ENCODE data around the gene EFHC2.
"Not testable (repeated sequence)": the region's sequence is repeated elsewhere in the genome, so short reads cannot be mapped to it uniquely, and the experiment has no call there.

Gene EFHC2

DNA sequence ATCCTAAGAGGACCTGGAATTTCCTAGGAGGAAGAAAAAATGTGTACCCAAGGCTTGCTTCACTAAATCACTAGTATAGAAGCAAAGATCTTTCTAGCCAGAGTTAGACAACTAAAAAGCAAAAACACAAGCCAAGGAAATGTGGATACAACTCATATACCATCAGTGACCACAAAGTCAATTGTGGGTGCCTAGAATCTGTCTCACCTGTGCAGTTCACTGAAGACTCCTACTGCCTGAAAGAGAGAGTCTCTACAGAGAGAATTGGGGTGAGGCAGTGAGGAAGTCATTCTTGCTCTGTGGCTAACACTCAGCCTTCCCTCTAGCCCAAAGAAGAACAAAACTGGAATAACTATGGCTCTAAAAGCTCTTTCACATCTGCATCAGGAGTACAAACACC lies 82.9 kb downstream of the EFHC2 start:
- Mint-ChIP-seq H3K9me3 (no peaks in the 10 kb centered on the region), H3K27me3 (no peaks in the 10 kb centered on the region), H3K4me1 (peaks cover 53% of the 10 kb centered on the region), H3K27ac (no peak overlapping the region), H3K4me3 (no peak overlapping the region), H3K36me3 (peaks cover 14% of the 10 kb centered on the region)

DNA sequence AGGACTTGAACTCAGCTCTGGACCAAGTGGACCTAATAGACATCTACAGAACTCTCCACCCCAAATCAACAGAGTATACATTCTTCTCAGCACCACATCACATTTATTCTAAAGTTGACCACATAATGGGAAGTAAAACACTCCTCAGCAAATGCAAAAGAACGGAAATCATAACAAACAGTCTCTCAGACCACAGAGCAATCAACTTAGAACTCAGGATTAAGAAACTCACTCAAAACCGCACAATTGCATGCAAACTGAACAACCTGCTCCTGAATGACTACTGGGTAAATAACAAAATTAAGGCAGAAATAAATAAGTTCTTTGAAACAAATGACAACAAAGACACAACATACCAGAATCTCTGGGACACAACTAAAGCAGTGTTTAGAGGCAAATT lies 87.7 kb downstream of the EFHC2 start:
- H3K36me3 Mint-ChIP-seq = peaks cover 25% of the 10 kb centered on the region

DNA sequence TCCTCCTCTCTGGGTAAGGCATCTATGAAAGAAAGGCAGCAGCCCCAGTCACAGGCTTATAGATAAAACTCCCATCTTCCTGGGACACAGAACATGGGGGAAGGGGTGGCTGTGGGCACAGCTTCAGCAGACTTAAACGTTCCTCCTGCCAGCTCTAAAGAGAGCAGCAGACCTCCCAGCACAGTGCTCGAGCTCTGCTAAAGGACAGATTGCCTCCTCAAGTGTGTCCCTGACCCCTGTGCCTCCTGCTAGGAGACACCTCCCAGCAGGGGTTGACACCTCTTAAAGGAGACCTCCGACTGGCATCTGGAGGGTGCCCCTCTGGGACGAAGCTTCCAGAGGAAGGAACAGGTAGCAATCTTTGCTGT lies 89.9 kb downstream of the EFHC2 start:
- H3K27me3 Mint-ChIP-seq = no peaks in the 10 kb centered on the region
- peaks cover 25% of the 10 kb centered on the region for H3K36me3 Mint-ChIP-seq
- H3K4me1 Mint-ChIP-seq = peaks cover 31% of the 10 kb centered on the region
- H3K27ac Mint-ChIP-seq = peak overlapping the region; percentile 8
- H3K4me3 Mint-ChIP-seq = peak overlapping the region; percentile 49
- peaks cover 10% of the 10 kb centered on the region for H3K9me3 Mint-ChIP-seq

More for the DNA sequence above, 87.7 kb downstream of the EFHC2 start:
- not testable (repeated sequence) for H3K27me3 Mint-ChIP-seq, H3K4me3 Mint-ChIP-seq, H3K9me3 Mint-ChIP-seq
- Mint-ChIP-seq H3K27ac (peak overlapping the region; percentile 18), H3K4me1 (peaks cover 47% of the 10 kb centered on the region)

DNA sequence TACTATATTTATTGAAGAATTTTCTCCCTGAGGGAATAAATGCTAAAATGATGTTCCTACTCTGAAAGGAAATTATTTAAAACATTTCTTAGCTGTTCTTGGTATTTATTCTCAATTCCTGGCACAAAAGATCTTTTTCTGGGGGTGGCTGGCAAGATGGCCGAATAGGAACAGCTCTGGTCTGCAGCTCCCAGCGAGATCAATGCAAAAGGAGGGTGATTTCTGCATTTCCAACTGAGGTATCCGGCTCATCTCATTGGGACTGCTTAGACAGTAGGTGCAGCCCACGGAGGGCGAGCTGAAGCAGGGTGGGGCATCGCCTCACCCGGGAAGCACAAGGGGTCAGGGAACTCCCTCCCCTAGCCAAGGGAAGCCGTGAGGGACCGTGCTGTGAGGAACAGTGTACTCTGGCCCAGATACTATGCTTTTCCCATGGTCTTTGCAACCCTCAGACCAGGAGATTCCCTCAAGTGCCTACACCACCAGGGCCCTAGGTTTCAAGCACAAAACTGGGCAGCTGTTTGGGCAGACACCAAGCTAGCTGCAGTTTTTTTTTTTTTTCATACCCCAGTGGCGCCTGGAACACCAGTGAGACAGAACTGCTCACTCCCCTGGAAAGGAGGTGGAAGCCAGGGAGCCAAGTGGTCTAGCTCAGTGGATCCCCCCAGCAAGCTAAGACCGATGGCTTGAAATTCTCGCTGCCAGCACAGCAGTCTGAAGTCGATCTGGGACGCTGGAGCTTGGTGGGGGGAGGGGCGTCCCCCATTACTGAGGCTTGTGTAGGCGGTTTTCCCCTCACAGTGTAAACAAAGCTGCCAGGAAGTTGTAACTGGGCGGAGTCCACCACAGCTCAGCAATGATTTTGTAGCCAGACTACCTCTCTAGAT lies 90.5 kb downstream of the EFHC2 start:
- Mint-ChIP-seq H3K4me3 (peak overlapping the region; percentile 49), H3K4me1 (peaks cover 31% of the 10 kb centered on the region), H3K27ac (peak overlapping the region; percentile 8), H3K9me3 (peaks cover 10% of the 10 kb centered on the region), H3K36me3 (peaks cover 25% of the 10 kb centered on the region)
- not testable (repeated sequence) for H3K27me3 Mint-ChIP-seq

DNA sequence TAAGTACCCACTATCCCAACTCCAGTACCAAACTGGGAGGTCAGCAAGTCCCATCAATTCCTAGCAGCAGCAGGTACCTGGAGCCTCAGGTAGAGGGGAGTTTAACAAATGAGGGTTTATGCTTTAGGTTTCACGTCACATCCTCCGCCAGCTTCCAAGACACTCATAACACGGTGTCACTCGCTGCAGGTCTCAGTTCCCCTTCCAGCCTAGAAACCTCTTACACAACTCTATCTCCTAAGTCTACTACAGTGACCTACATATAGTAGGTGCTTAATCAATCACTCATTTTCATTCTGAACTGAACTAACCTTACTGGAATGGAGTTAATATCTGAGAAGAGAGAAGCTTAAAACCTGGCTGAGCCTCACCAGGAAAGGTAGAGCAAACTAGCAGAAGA lies 96.0 kb downstream of the EFHC2 start:
- Mint-ChIP-seq H3K9me3 (peaks cover 4% of the 10 kb centered on the region), H3K4me1 (peaks cover 34% of the 10 kb centered on the region), H3K27me3 (no peaks in the 10 kb centered on the region), H3K4me3 (no peak overlapping the region), H3K27ac (no peak overlapping the region), H3K36me3 (no peaks in the 10 kb centered on the region)

DNA sequence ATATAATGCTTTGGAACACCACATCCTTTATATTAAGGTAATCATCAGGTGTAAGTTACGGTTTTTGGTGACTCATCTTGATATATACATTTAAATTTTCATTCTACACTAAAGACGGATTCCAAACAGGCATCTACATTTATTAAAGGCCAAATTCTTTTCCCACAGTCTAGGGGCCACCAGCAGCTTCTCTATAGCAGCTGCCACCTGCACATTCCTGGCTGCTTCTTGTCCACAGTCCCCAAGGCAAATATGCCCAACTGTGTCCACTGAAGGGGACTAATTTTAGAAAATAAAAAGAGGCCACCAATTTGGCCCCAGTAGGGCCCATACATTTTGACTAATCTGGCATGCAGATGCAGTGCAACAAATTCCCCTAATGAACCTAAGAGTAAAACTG lies 96.6 kb downstream of the EFHC2 start:
- Mint-ChIP-seq H3K36me3 (no peaks in the 10 kb centered on the region), H3K4me3 (no peak overlapping the region), H3K27ac (no peak overlapping the region), H3K4me1 (peaks cover 34% of the 10 kb centered on the region), H3K9me3 (peaks cover 4% of the 10 kb centered on the region), H3K27me3 (no peaks in the 10 kb centered on the region)

DNA sequence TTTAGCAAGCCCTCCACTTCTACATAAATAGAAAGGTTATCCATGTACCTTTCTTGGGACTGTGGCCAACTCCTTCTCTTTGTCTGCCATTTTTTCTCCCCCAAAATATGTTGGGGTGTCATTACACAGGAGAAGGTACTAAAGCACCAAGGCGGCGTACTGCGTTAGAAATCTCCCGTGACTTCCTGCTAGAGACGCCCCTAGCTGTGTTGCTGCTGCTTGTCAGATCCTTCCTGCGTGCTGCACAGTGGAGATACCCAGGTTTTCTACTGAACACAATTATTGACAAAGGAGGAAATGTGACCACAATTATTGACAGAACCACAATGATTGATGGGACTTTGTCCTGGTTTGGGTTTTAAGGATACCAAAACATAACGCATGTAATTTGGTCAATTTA lies 97.7 kb downstream of the EFHC2 start:
- Mint-ChIP-seq H3K9me3 (peaks cover 4% of the 10 kb centered on the region), H3K27ac (no peak overlapping the region), H3K4me1 (peaks cover 34% of the 10 kb centered on the region), H3K36me3 (no peaks in the 10 kb centered on the region), H3K4me3 (no peak overlapping the region), H3K27me3 (no peaks in the 10 kb centered on the region)

DNA sequence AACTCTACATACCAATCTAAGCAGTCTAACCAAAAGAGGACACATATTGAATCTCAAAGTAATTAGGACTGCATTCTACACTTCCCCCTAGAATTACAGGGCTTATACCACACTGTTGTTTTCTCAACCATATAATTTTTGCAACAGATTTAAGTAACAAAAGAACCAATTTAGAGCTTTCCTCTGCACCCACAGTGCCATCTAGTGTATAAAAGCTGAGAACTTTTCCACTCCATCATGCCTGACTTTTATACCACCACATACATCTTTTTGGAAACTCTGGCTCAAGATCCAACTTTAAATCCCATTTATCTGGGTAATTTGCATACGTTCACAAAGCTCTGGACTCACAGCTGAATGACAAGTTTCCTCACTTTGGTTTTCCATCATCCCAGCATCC lies 99.5 kb downstream of the EFHC2 start:
- Mint-ChIP-seq H3K36me3 (no peaks in the 10 kb centered on the region), H3K27me3 (no peaks in the 10 kb centered on the region), H3K4me1 (peaks cover 34% of the 10 kb centered on the region), H3K9me3 (no peaks in the 10 kb centered on the region), H3K4me3 (no peak overlapping the region), H3K27ac (no peak overlapping the region)

DNA sequence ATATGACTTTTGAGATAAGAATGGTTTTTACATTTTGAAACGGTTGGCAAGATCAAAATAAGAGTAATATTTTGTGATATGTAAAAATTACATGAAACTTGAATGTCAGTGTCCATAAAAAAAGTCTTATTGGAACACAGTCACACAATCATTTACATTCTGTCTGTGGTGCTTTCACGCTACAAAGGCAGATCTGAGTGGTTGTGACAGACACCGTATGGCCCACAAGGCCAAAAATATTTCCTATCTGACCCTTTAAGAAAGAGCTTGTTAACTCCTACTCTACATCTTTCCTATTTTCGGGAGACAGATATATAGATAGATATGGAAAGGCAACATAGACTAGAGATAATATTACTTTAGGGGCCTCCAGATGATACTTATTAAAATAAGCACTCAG lies 101.9 kb downstream of the EFHC2 start:
- Mint-ChIP-seq H3K36me3 (no peaks in the 10 kb centered on the region), H3K27me3 (no peaks in the 10 kb centered on the region), H3K4me3 (no peak overlapping the region), H3K9me3 (no peaks in the 10 kb centered on the region), H3K27ac (no peak overlapping the region), H3K4me1 (peaks cover 34% of the 10 kb centered on the region)

DNA sequence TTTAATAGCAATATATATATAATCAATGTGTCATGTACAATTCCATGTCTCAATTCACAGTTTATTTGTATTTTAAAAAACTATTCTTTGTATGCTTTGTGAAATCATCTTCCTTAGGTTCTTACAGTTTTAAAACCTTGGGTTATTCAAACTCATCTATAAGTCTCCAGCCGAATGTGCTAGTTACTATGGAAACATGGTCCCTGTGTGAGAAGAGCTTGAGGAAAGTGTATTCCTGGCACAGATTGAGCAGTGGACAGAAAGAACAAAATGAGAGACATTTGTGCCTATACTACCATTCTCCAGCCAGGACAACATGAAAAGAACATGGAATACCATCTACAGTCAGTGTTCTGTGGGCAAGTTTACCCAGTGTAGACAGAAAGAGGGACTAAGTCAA lies 103.4 kb downstream of the EFHC2 start:
- Mint-ChIP-seq H3K4me1 (peaks cover 26% of the 10 kb centered on the region), H3K9me3 (no peaks in the 10 kb centered on the region), H3K27ac (no peak overlapping the region), H3K27me3 (no peaks in the 10 kb centered on the region), H3K36me3 (no peaks in the 10 kb centered on the region), H3K4me3 (no peak overlapping the region)

DNA sequence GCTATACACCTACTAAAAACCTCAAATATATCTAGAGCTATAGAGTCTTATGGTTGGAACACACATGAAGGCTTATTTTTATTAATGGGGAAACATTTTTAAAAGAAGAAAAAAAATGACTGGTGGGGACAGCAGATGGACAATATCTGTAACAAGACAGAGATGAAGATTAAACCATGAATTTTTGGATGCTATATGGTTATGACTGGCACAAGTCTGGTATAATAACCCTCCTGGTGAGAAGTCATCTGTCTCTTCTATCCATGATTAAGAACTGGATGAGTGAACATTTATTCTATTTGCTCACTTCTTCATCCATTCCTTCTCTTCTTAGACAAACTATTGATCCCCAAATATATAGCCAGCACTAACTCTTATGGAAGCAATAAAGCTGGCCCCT lies 104.4 kb downstream of the EFHC2 start:
- Mint-ChIP-seq H3K4me1 (peaks cover 16% of the 10 kb centered on the region), H3K36me3 (peaks cover under 1% of the 10 kb centered on the region), H3K4me3 (no peak overlapping the region)

DNA sequence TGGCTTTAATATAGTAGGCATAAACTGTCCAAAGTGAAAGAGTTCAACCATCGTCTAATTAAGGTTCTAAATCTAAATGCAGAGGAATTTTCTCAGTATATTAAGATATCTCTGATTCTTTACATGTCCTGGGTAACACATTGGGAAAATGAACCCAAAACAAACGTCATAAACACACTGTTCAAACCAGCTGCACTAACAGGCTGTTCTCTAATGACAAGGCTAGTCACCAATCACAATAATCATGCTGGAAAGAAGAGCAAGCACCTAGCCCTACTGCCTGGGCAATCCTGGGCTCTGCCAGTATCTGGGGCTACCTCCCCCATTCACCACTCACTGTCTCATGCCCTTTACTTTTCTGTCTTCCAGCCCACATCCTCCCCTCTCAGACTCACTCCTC lies 107.9 kb downstream of the EFHC2 start:
- Mint-ChIP-seq H3K36me3 (peaks cover 2% of the 10 kb centered on the region), H3K4me1 (peaks cover 5% of the 10 kb centered on the region), H3K27ac (no peak overlapping the region), H3K27me3 (no peaks in the 10 kb centered on the region), H3K4me3 (no peak overlapping the region), H3K9me3 (no peaks in the 10 kb centered on the region)

More for the DNA sequence above, 104.4 kb downstream of the EFHC2 start:
- H3K27ac Mint-ChIP-seq = no peak overlapping the region
- no peaks in the 10 kb centered on the region for H3K9me3 Mint-ChIP-seq
- no peaks in the 10 kb centered on the region for H3K27me3 Mint-ChIP-seq

DNA sequence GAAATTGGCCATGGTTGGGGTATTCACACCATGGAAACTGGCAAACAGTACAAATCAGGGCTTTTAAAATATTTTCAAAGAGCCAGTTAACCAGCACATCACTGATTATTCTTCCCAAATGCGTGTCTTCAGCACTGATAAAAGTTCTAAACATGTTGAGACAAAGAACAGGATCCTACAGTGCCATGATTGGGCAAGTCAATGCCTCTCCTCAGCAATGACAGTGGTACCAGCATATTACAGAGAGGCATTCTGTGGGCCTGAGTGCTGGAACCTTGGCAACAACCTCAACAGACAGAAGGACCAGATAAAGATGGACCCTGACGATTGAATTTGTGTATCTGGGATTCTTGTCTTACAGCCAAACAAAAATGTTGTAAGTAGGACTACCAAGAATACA lies 108.9 kb downstream of the EFHC2 start:
- Mint-ChIP-seq H3K27ac (no peak overlapping the region), H3K9me3 (no peaks in the 10 kb centered on the region), H3K27me3 (no peaks in the 10 kb centered on the region), H3K36me3 (peaks cover 2% of the 10 kb centered on the region), H3K4me3 (no peak overlapping the region), H3K4me1 (peaks cover 5% of the 10 kb centered on the region)

DNA sequence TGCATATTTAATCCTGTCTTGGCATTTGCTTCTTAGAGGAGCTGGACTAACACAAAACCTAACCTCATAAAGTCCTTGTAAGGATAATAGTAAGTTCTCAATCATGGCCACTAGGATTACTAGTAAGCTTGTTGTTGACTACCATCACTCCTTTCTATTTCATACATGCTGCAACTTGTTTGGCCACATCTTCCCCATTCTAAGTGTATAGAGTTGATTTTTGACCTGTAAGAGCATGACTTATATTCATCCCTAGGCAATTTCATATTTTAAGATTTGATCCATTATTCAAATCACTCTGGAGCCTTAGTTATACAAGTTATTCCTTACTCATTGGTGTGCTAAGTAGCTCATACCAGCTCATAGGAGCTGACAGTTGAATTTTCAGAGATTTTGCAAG lies 109.4 kb downstream of the EFHC2 start:
- Mint-ChIP-seq H3K27me3 (no peaks in the 10 kb centered on the region), H3K36me3 (peaks cover 2% of the 10 kb centered on the region), H3K4me1 (peaks cover 5% of the 10 kb centered on the region), H3K4me3 (no peak overlapping the region), H3K27ac (no peak overlapping the region), H3K9me3 (no peaks in the 10 kb centered on the region)

DNA sequence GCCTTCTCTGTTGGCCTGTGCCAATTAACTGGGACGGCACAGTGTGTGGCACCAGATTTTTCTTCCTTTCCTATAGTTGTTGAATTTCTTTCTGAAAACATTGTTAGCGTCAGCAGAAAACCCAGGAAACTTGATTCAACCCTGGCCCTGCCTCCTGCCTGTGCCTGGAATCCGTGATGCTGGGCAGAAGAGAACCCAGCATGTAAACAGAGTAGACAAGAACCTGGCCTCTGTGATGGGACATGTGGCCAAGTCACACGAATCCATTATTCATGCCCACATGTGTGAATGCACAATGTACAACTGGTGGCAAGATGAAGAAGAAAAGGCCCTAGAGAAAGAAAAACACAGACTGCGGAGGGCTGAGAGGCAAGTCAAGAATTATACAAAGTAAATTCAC lies 111.4 kb downstream of the EFHC2 start:
- H3K4me1 Mint-ChIP-seq = peaks cover 5% of the 10 kb centered on the region
- no peaks in the 10 kb centered on the region for H3K9me3 Mint-ChIP-seq
- no peaks in the 10 kb centered on the region for H3K27me3 Mint-ChIP-seq
- H3K36me3 Mint-ChIP-seq = peaks cover 2% of the 10 kb centered on the region
- no peak overlapping the region for H3K27ac Mint-ChIP-seq
- no peak overlapping the region for H3K4me3 Mint-ChIP-seq

DNA sequence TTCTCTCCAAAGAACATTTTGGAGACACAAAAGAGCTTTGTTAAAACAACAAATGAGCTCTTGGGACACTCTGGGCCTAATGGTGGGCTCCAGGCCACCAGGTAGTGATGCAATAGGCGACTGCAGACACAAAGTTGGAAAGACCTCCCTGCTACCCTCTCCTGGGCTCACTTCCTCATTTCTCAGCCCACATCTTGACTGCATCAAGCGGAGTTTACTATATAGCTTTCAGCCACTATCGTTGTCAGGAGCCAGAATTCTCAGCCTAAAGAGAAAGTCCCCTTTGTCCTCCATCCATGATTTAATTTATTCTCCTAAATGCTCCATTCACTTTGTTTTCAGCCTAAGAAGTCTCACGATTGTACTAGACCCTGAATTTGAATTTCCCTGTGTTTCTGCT lies 114.9 kb downstream of the EFHC2 start:
- no peaks in the 10 kb centered on the region for H3K27me3 Mint-ChIP-seq
- no peaks in the 10 kb centered on the region for H3K4me1 Mint-ChIP-seq
- H3K9me3 Mint-ChIP-seq = no peaks in the 10 kb centered on the region
- no peak overlapping the region for H3K4me3 Mint-ChIP-seq
- H3K36me3 Mint-ChIP-seq = peaks cover 4% of the 10 kb centered on the region
- no peak overlapping the region for H3K27ac Mint-ChIP-seq

DNA sequence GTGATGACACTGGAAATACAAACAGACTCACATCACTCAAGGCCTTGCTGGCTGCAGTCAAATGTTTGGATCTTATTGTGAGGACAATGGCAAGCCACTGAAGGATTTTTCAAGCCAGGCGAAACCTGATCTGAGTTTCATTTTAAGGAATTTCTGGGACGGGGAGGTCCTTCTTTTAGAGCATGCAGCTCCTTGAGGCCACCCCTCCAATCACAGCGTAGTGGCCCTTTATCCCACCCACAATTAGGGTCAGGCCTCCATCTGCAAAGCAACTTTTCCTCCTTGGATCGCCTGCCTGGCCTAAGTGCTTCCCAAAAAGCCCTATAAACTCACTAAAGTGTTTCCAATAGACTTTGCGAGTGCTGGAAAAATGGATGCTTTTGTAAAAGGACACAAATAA lies 115.5 kb downstream of the EFHC2 start:
- peaks cover 4% of the 10 kb centered on the region for H3K36me3 Mint-ChIP-seq
- H3K4me3 Mint-ChIP-seq = no peak overlapping the region
- H3K27ac Mint-ChIP-seq = no peak overlapping the region
- no peaks in the 10 kb centered on the region for H3K27me3 Mint-ChIP-seq
- H3K9me3 Mint-ChIP-seq = no peaks in the 10 kb centered on the region
- no peaks in the 10 kb centered on the region for H3K4me1 Mint-ChIP-seq

Measured in activated naive CD4-positive, alpha-beta T cell treated with anti-CD3 and anti-CD28 coated beads, Interleukin-2, amount 50 U/mL, for 24 hours (primary cell).